GM23248 (cell line): Measurements from ENCODE around the gene HOXC6. TPM values are rescaled to one million over a fixed set of nuclear protein-coding genes. Genes with fewer than 3 reads are reported as not detected.

Experiments used
- DNase-seq: peaks from one replicate; pipeline ENCODE4 v3.0.0-alpha.2; 2015
- H2AFZ ChIP-seq: fragments of 200-600 bp; sonication (generic); 2 replicates; pipeline ENCODE4 v1.6.1; 2016; ENCODE audit warnings: antibody characterized with exemption
- H3F3A ChIP-seq: fragments of 200-600 bp; sonication (generic); 2 replicates; pipeline ENCODE4 v1.6.1; 2016; ENCODE audit warnings: mild to moderate bottlenecking, antibody characterized with exemption, mixed run types; ENCODE audit not compliant: insufficient read depth
- H3K27ac ChIP-seq: fragments of 200-600 bp; sonication (generic); 2 replicates; pipeline ENCODE4 v1.5.1; 2016; ENCODE audit warnings: mild to moderate bottlenecking
- H3K27me3 ChIP-seq: fragments of 200-600 bp; sonication (generic); replicated peaks from 2 replicates; pipeline ENCODE4 v1.6.1; 2016; ENCODE audit warnings: mild to moderate bottlenecking; ENCODE audit not compliant: insufficient read depth
- H3K36me3 ChIP-seq: fragments of 200-600 bp; sonication (generic); 2 replicates; pipeline ENCODE4 v1.6.1; 2016; ENCODE audit warnings: low read depth, mild to moderate bottlenecking
- H3K4me1 ChIP-seq: fragments of 200-600 bp; sonication (generic); 2 replicates; pipeline ENCODE4 v1.6.1; 2016; ENCODE audit warnings: mild to moderate bottlenecking; ENCODE audit not compliant: insufficient read depth
- H3K4me2 ChIP-seq: fragments of 200-600 bp; sonication (generic); one replicate; pipeline ENCODE4 v1.6.1; 2016; ENCODE audit warnings: mild to moderate bottlenecking; ENCODE audit not compliant: unreplicated experiment
- H3K4me3 ChIP-seq: fragments of 200-600 bp; sonication (generic); 2 replicates; pipeline ENCODE4 v1.5.1; 2016; ENCODE audit warnings: mild to moderate bottlenecking
- H3K79me2 ChIP-seq: fragments of 200-600 bp; sonication (generic); 2 replicates; pipeline ENCODE4 v1.6.1; 2016; ENCODE audit warnings: mild to moderate bottlenecking; ENCODE audit not compliant: insufficient read depth
- H3K9ac ChIP-seq: fragments of 200-600 bp; sonication (generic); 2 replicates; pipeline ENCODE4 v1.6.1; 2016; ENCODE audit warnings: mild to moderate bottlenecking
- H3K9me2 ChIP-seq: fragments of 200-600 bp; sonication (generic); 2 replicates; pipeline ENCODE4 v1.6.1; 2016; ENCODE audit warnings: mixed run types, mild to moderate bottlenecking, moderate library complexity; ENCODE audit not compliant: insufficient read depth
- H3K9me3 ChIP-seq: fragments of 200-600 bp; sonication (generic); one replicate; pipeline ENCODE4 v1.6.1; 2017; ENCODE audit warnings: low read depth
- H4K20me1 ChIP-seq: fragments of 200-600 bp; sonication (generic); 2 replicates; pipeline ENCODE4 v1.6.0; 2016; ENCODE audit not compliant: insufficient read depth
- EZH2 ChIP-seq: fragments of 200-600 bp; sonication (generic); IDR thresholded peaks from 2 replicates; pipeline ENCODE4 v1.6.1; 2018; ENCODE audit warnings: antibody characterized with exemption, mild to moderate bottlenecking; ENCODE audit not compliant: insufficient read depth, poor library complexity, severe bottlenecking
- EZH2phosphoT487 ChIP-seq: fragments of 200-600 bp; sonication (generic); IDR thresholded peaks from 2 replicates; pipeline ENCODE4 v1.6.1; 2018; ENCODE audit warnings: antibody characterized with exemption, moderate library complexity, mild to moderate bottlenecking, low read depth; ENCODE audit not compliant: insufficient read depth
- WGBS, 2 experiments: methylation state at CpG; one replicate each; pipeline ENCODE4 v1.1.6; 2015 to 2017; ENCODE audit warnings: low lambda C conversion rate in 2 of 2, low coverage in 1 of 2; ENCODE audit errors: missing lambda C conversion rate in 2 of 2; 5-methylcytosine and 5-hydroxymethylcytosine counted together
- in situ Hi-C: fragments of 300-500 bp; cut with MboI; formaldehyde crosslinking; loops from 2 replicates; pipeline ENCODE4 v1.15.0; 2020
- polyA plus RNA-seq: library from polyadenylated mRNA; unstranded; fragments of >200 nt; fragmentation: Nextera tagmentation; extraction: Ambion mirVana; gene quantifications from 2 replicates; pipeline ENCODE4 v1.2.1, GENCODE V29; 2016
- total RNA-seq: library from RNA; depleted of rRNA; stranded (reverse); fragments of >200 nt; shearing (Covaris generic); gene quantifications from 2 replicates; pipeline ENCODE4 v1.2.3, GENCODE V29; 2014

HOXC6 gene
- total and polyA plus RNA-seq, 2 experiments from 2014 or later, result 3.6 to 20.5 TPM

DNA sequence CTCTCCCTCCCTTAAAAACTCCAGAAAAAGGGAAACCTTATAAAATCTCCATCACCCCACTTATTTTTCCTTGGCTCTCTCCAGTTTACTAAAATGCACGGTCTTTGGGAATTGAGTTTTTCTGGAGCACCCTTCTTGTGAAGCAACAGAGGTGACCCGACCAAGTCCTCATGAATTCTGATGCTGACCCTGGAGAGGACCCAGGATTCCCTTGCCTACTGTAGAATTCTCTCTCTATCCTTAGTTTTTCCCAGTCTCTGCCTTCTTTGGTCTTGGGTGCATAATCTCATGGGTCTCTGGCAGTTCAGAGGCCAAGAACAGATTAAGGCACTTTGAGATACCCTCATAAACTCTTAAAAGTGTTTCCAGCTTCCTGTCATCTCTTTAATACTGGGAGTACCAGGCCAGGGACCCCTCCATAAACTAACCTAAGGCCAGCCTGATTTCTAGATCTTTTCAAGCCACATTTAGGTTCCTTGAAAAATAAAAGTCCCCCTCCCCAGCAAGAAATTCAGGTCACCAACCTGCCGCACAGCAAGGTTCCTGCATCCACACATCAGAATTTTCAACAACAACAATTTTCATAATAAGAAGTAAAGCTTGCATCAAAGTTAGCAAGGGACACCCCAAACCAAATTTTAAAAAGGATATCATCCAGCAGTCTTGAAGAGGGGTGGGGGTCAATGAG lies 20.3 kb downstream of the HOXC6 start:
- in situ Hi-C loops, result no loop called here
- 94 to 96% methylated on average over 3 of the region's 3 CpGs for WGBS, 2 experiments
- no peak overlapping the region for H2AFZ ChIP-seq
- TF ChIP-seq EZH2 (no peak), EZH2phosphoT487 (no peak)
- peaks cover 9% of the 10 kb centered on the region for H3K4me1 ChIP-seq
- H3K9me2 ChIP-seq, result no peaks in the 10 kb centered on the region
- H3K4me2 ChIP-seq, result no peak overlapping the region
- no peak overlapping the region for H3K27ac ChIP-seq
- no peaks in the 10 kb centered on the region for H3K27me3 ChIP-seq
- peaks cover 34% of the 10 kb centered on the region for H3K79me2 ChIP-seq
- H3K9ac ChIP-seq, result no peak overlapping the region
- no peaks in the 10 kb centered on the region for H4K20me1 ChIP-seq
- DNase-seq, result no peak
- no peaks in the 10 kb centered on the region for H3F3A ChIP-seq
- H3K9me3 ChIP-seq, result no peaks in the 10 kb centered on the region
- H3K4me3 ChIP-seq, result no peak overlapping the region
- no peaks in the 10 kb centered on the region for H3K36me3 ChIP-seq

DNA sequence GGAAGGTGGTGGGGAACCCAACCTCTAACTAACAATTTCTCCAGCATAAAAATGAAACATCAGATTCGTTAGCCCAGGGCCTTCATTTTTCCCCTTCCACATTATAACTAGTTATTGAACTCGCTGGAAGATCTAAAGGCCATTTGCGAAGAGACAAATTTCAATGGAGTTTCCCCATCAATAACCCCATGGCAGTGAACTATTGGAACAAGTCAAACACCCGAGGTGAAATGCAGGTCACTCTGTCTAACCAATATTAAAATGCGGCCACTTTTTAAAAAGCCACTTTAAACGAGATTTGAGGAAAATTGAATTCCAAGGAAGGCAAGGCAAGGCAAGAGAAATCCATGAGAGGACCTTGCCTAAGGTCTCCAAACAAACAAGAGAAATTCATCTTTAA lies 20.9 kb downstream of the HOXC6 start:
- no peaks in the 10 kb centered on the region for H3K9me3 ChIP-seq
- in situ Hi-C loops, result no loop called here
- no peak overlapping the region for H3K9ac ChIP-seq
- TF ChIP-seq EZH2phosphoT487 (no peak), EZH2 (no peak)
- no peak for DNase-seq
- no peaks in the 10 kb centered on the region for H3K9me2 ChIP-seq
- H2AFZ ChIP-seq, result no peak overlapping the region
- no peaks in the 10 kb centered on the region for H3K36me3 ChIP-seq
- no peak overlapping the region for H3K4me3 ChIP-seq
- H3K27me3 ChIP-seq, result no peaks in the 10 kb centered on the region
- no peak overlapping the region for H3K27ac ChIP-seq
- peaks cover 9% of the 10 kb centered on the region for H3K4me1 ChIP-seq
- no peaks in the 10 kb centered on the region for H3F3A ChIP-seq
- WGBS, 2 experiments, result 85 to 88% methylated on average over 6 of the region's 6 CpGs
- peaks cover 39% of the 10 kb centered on the region for H3K79me2 ChIP-seq
- no peaks in the 10 kb centered on the region for H4K20me1 ChIP-seq
- H3K4me2 ChIP-seq, result no peak overlapping the region

DNA sequence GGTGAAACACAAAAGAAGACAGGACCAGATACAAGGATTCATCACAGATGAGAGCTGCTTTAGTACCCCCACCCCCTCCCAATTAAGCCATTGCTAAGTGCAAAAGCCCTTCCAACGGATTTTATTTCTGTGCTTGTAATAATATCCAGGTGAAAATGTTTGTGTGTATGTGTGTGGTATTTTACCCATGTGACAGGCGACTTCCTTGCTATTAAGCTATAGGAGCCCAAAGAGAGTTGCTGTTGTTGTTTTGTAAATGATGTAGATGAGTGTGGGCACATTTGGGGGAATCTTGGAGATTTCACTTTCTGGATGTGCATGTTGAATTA lies 22.2 kb downstream of the HOXC6 start:
- H3K79me2 ChIP-seq, result peaks cover 35% of the 10 kb centered on the region

DNA sequence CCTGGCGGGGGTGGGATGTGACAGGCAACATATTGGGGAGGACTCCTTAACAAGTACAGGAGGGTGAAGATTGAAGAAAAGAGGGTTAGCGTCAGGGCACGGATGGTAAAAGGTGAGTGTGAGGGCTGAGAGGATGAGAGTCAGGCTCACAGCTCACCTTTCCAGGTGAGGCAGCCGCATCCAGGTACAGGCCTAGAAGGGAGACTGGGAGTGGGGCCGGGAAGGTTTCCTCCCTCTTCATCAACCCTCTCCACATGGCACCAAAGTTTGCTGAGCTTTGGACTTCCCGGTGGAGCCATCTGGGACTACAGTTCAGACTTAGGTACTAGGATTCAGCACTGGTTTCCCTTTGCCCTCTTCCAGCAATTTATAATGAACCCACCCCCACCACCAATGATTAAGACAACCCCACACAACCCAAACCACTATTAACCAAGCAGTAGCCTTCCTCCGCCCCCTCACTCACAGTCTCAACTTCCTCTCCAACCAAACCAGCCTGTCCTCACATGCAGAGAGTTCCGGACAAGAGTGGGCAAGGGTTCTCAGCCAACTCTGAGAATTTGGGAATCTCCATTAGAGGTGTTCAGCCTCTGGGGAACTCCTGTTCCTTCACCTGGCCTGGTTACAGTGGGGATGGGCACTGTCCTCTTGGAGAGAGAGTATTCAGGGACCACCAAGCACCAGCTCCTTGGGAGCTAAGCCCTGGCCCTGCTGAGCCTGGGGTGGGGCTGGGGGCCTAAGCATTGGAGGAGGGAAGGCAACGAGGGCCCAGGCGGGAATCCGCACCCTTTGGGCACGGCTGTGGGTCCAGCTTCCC lies 23.0 kb downstream of the HOXC6 start:
- TF ChIP-seq EZH2 (no peak), EZH2phosphoT487 (no peak)
- Histone ChIP-seq H3K9ac (no peak overlapping the region), H3K79me2 (peaks cover 33% of the 10 kb centered on the region), H3K27me3 (no peaks in the 10 kb centered on the region), H3F3A (no peaks in the 10 kb centered on the region), H4K20me1 (no peaks in the 10 kb centered on the region), H2AFZ (no peak overlapping the region), H3K36me3 (no peaks in the 10 kb centered on the region), H3K27ac (no peak overlapping the region), H3K4me2 (no peak overlapping the region), H3K9me2 (no peaks in the 10 kb centered on the region), H3K4me1 (peaks cover 16% of the 10 kb centered on the region), H3K4me3 (no peak overlapping the region), H3K9me3 (no peaks in the 10 kb centered on the region)
- WGBS, 2 experiments, result 76 to 84% methylated on average over 11 to 12 of the region's 12 CpGs
- DNase-seq, result peak; percentile 18
- in situ Hi-C loops, result no loop called here

More for the DNA sequence above, 22.2 kb downstream of the HOXC6 start:
- Histone ChIP-seq H3K4me1 (peaks cover 11% of the 10 kb centered on the region), H4K20me1 (no peaks in the 10 kb centered on the region), H3K9me2 (no peaks in the 10 kb centered on the region), H3K4me3 (no peak overlapping the region), H3K27ac (no peak overlapping the region), H3F3A (no peaks in the 10 kb centered on the region), H3K27me3 (no peaks in the 10 kb centered on the region), H3K36me3 (no peaks in the 10 kb centered on the region), H3K9ac (no peak overlapping the region), H3K4me2 (no peak overlapping the region), H3K9me3 (no peaks in the 10 kb centered on the region), H2AFZ (no peak overlapping the region)
- in situ Hi-C loops, result no loop called here
- no peak for DNase-seq
- 93 to 95% methylated on average over 2 of the region's 2 CpGs for WGBS, 2 experiments
- TF ChIP-seq EZH2, result no peak
